Measurements from ENCODE around the gene CLTC. TPM values are rescaled to one million over a fixed set of nuclear protein-coding genes. Genes with fewer than 3 reads are reported as not detected.
A peak's percentile ranks its signal among the peaks of the same experiment; 100 is the strongest.

Gene CLTC
- polyA plus RNA-seq, 2 of the 4 experiments (the other 2 are of a cell fraction), result 183 to 360 TPM

DNA sequence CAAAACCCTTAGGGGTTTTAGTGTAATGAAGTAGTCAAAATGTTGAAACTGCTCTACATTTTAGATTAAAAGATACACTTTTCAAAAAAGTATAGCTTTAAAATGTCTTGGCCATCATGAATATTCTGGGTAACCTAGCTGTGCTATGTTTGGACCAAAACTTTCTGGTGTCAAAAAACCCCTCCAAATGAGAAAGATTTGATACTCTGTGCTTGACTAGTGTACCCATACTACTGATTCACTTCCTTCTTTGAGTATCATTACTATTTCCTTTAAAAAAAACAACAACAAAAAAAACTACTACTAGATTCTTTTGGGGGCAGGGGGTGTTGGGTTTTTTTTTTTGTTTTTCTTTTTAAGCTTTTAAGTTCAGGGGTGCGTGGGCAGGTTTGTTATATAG lies 50.2 kb downstream of the CLTC start:
- POLR2A ChIA-PET, result interaction anchor here (0.8 to 1.1 kb wide), 2 partner anchors 51 kb away, joined by 3 to 6 read pairs; partner anchors contain the start of gene CLTC
- Histone ChIP-seq H3K27ac (peak overlapping the region; percentile 20 to 57; a peak in 5 of 6 replicates), H3K4me3 (no peak overlapping the region), H3K4me1 (peaks cover 54% of the 10 kb centered on the region), H3K4me2 (peak overlapping the region; percentile 71), H3K9me3 (no peaks in the 10 kb centered on the region)
- 92% methylated on average over 1 of the region's 1 CpG for WGBS (ENCODE audit: missing lambda C conversion rate)
- TF ChIP-seq EHF (CRISPR knock-in tag; IDR thresholded peaks at IDR 0.05) (no peak), RFX5 (IDR thresholded peaks at IDR 0.05) (no peak), CHD4 (IDR thresholded peaks at IDR 0.05; ENCODE audit: borderline replicate concordance) (no peak), HOXB5 (CRISPR knock-in tag; IDR thresholded peaks at IDR 0.05) (no peak), HES2 (IDR thresholded peaks at IDR 0.05) (no peak), NR3C1 (IDR thresholded peaks at IDR 0.05) (no peak), MAZ (IDR thresholded peaks at IDR 0.05; ENCODE audit: borderline replicate concordance, low read depth, low read length) (no peak), KDM5A (IDR thresholded peaks at IDR 0.05) (no peak), BCL3 (IDR thresholded peaks at IDR 0.05) (no peak), JUNB (IDR thresholded peaks at IDR 0.05) (no peak), ESRRA (IDR thresholded peaks at IDR 0.05; ENCODE audit: borderline replicate concordance, low read length) (no peak), HOXB13 (CRISPR knock-in tag; IDR thresholded peaks at IDR 0.05; ENCODE audit: low read depth) (no peak), HOXA7 (CRISPR knock-in tag; IDR thresholded peaks at IDR 0.05) (no peak), USF2 (IDR thresholded peaks at IDR 0.05) (no peak), NPAS2 (CRISPR knock-in tag; IDR thresholded peaks at IDR 0.05; ENCODE audit: borderline replicate concordance) (no peak), SMC3 (IDR thresholded peaks at IDR 0.05) (no peak), EHMT2 (IDR thresholded peaks at IDR 0.05; ENCODE audit: low read depth) (no peak)
- TF ChIP-seq, protein P1, sequence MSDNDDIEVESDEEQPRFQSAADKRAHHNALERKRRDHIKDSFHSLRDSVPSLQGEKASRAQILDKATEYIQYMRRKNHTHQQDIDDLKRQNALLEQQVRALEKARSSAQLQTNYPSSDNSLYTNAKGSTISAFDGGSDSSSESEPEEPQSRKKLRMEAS (IDR thresholded peaks at IDR 0.05), result no peak
- FAIRE-seq (no peak), ATAC-seq (no peak), DNase-seq (ENCODE audit: low read depth in 1 of 2, low spot score in 1 of 2) (no peak)
- CTCF ChIA-PET, result interaction anchor here (1.6 kb wide), 1 partner anchor 15 kb away, joined by 4 read pairs; no protein-coding TSS in a partner anchor

DNA sequence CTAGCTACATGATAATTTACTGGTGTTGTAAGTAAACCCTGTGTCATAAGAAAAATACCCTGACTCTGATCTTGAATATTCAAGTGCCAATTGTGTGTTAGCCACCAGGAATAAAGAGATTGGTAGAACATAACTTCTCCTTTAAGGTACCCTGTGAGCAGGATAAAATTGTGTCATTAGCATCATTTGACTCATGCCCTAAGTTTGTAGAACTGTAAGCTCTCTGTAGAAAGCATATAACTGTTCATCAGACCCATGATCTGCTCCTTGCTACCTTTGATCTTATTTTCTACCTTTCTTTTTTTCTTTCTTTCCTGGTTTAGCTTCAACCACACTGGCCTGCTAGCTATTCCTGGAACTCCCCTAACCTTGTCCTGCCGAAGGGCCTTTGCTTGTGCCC lies 51.7 kb downstream of the CLTC start:
- WGBS (ENCODE audit: missing lambda C conversion rate), result 85% methylated on average over 1 of the region's 1 CpG
- Histone ChIP-seq H3K4me2 (no peak overlapping the region), H3K9me3 (no peaks in the 10 kb centered on the region), H3K4me1 (peaks cover 54% of the 10 kb centered on the region), H3K4me3 (no peak overlapping the region), H3K27ac (peak overlapping the region; percentile 3 to 28; a peak in 3 of 6 replicates)
- ATAC-seq (no peak), DNase-seq (ENCODE audit: low read depth in 1 of 2, low spot score in 1 of 2) (no peak), FAIRE-seq (peak; percentile 78)
- CTCF ChIA-PET, result interaction anchor here (1.0 to 1.6 kb wide), 3 partner anchors 9 to 188 kb away, joined by 3 to 4 read pairs (median 4); no protein-coding TSS in a partner anchor
- POLR2A ChIA-PET, result no interaction called here
- TF ChIP-seq ESRRA (IDR thresholded peaks at IDR 0.05; ENCODE audit: borderline replicate concordance, low read length) (no peak), POLR2A (IDR thresholded peaks at IDR 0.05; ENCODE audit: low read length) (no peak), NFE2L2 (conservative IDR thresholded peaks at IDR 0.05; ENCODE audit: low read length) (no peak), KDM1A (IDR thresholded peaks at IDR 0.05; ENCODE audit: low read depth) (no peak), HOXA7 (CRISPR knock-in tag; IDR thresholded peaks at IDR 0.05) (no peak), HEYL (CRISPR knock-in tag; IDR thresholded peaks at IDR 0.05) (no peak), CBX2 (IDR thresholded peaks at IDR 0.05; ENCODE audit: borderline replicate concordance, low read depth) (no peak), FOXS1 (CRISPR knock-in tag; IDR thresholded peaks at IDR 0.05) (no peak), HES2 (IDR thresholded peaks at IDR 0.05) (no peak), ZSCAN20 (CRISPR knock-in tag; IDR thresholded peaks at IDR 0.05) (no peak), FOSB (CRISPR knock-in tag; IDR thresholded peaks at IDR 0.05) (no peak), EHMT2 (IDR thresholded peaks at IDR 0.05; ENCODE audit: low read depth) (no peak), POLR2AphosphoS2 (conservative IDR thresholded peaks at IDR 0.05; ENCODE audit: low read length) (no peak), MAFK (IDR thresholded peaks at IDR 0.05; ENCODE audit: partially characterized antibody) (no peak)
- TF ChIP-seq, protein P2, sequence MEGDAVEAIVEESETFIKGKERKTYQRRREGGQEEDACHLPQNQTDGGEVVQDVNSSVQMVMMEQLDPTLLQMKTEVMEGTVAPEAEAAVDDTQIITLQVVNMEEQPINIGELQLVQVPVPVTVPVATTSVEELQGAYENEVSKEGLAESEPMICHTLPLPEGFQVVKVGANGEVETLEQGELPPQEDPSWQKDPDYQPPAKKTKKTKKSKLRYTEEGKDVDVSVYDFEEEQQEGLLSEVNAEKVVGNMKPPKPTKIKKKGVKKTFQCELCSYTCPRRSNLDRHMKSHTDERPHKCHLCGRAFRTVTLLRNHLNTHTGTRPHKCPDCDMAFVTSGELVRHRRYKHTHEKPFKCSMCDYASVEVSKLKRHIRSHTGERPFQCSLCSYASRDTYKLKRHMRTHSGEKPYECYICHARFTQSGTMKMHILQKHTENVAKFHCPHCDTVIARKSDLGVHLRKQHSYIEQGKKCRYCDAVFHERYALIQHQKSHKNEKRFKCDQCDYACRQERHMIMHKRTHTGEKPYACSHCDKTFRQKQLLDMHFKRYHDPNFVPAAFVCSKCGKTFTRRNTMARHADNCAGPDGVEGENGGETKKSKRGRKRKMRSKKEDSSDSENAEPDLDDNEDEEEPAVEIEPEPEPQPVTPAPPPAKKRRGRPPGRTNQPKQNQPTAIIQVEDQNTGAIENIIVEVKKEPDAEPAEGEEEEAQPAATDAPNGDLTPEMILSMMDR (IDR thresholded peaks at IDR 0.05), result no peak
- TF ChIP-seq, protein P3, sequence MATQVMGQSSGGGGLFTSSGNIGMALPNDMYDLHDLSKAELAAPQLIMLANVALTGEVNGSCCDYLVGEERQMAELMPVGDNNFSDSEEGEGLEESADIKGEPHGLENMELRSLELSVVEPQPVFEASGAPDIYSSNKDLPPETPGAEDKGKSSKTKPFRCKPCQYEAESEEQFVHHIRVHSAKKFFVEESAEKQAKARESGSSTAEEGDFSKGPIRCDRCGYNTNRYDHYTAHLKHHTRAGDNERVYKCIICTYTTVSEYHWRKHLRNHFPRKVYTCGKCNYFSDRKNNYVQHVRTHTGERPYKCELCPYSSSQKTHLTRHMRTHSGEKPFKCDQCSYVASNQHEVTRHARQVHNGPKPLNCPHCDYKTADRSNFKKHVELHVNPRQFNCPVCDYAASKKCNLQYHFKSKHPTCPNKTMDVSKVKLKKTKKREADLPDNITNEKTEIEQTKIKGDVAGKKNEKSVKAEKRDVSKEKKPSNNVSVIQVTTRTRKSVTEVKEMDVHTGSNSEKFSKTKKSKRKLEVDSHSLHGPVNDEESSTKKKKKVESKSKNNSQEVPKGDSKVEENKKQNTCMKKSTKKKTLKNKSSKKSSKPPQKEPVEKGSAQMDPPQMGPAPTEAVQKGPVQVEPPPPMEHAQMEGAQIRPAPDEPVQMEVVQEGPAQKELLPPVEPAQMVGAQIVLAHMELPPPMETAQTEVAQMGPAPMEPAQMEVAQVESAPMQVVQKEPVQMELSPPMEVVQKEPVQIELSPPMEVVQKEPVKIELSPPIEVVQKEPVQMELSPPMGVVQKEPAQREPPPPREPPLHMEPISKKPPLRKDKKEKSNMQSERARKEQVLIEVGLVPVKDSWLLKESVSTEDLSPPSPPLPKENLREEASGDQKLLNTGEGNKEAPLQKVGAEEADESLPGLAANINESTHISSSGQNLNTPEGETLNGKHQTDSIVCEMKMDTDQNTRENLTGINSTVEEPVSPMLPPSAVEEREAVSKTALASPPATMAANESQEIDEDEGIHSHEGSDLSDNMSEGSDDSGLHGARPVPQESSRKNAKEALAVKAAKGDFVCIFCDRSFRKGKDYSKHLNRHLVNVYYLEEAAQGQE (IDR thresholded peaks at IDR 0.05), result no peak
- TF ChIP-seq, protein P1 (IDR thresholded peaks at IDR 0.05), result no peak
